Muscle layer of colon (tissue), 2 donors: ENCODE results near the gene TRPM3.

Source experiments
- H3K27ac ChIP-seq: one replicate; pipeline ENCODE4 v1.7.0; 2013; ENCODE audit warnings: low read depth, mild to moderate bottlenecking, low read length, moderate library complexity
- H3K27me3 ChIP-seq, 2 donors: one replicate each; pipeline ENCODE4 v1.7.0; 2013; ENCODE audit warnings: low read length in 2 of 2, mild to moderate bottlenecking in 2 of 2; ENCODE audit not compliant: insufficient read depth in 2 of 2, control insufficient read depth in 1 of 2
- H3K36me3 ChIP-seq: one replicate; pipeline ENCODE4 v1.7.0; 2013; ENCODE audit warnings: mild to moderate bottlenecking, low read length; ENCODE audit not compliant: insufficient read depth
- H3K4me1 ChIP-seq: one replicate; pipeline ENCODE4 v1.7.0; 2013; ENCODE audit warnings: mild to moderate bottlenecking, low read length; ENCODE audit not compliant: insufficient read depth
- H3K4me3 ChIP-seq, 2 donors: one replicate each; pipeline ENCODE4 v1.7.0; 2013; ENCODE audit warnings: low read length in 2 of 2, low read depth in 1 of 2, mild to moderate bottlenecking in 1 of 2, moderate library complexity in 1 of 2
- H3K9ac ChIP-seq: one replicate; pipeline ENCODE4 v1.7.0; 2013; ENCODE audit warnings: low read length
- H3K9me3 ChIP-seq: one replicate; pipeline ENCODE4 v1.7.0; 2013; ENCODE audit warnings: mild to moderate bottlenecking, low read length
- donor health status: abdominal sarcoma.
- donor health status: Adenocarcinoma of cecum.

Gene TRPM3

DNA sequence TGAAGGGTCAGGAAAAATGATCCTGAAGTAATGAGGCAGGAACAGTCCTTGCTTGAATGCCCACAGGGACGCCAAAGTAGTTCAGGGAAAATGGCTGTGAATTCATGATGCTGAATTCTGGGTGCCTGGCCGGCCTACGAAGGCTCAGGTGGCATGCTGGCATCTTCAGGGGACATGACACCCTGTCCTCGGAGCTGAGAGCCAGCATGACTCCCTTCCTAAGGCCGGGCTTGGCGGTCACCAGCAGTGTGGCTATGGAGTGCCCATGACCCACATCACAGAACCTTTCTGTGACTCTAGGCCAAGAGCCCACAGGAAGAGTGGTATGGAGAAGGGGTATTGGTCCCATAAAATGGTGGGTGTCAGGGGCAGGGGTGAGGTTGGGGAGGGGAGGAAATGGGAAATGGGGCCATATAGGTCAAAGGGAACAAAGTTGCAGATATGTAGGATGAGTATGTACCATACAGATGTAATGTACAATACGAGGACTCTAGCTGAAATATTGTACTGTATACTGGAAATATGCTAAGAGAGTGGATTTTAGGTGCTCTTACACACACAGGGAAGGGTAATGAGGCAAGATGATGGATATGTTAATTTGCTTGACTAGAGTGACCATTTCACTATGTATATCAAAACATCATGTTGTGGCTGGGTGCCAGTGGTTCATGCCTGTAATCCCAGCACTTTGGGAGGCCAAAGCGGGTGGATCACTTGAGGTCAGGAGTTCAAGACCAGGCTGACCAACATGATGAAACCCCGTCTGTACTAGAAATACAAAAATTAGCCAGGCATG, 504.2 kb downstream of the TRPM3 start:
- no peaks in the 10 kb centered on the region for H3K27me3 ChIP-seq
- peaks cover 8% of the 10 kb centered on the region for H3K4me1 ChIP-seq
- no peak overlapping the region for H3K4me3 ChIP-seq
- H3K9ac ChIP-seq: no peak overlapping the region
- H3K27ac ChIP-seq: no peak overlapping the region
- H3K36me3 ChIP-seq: no peaks in the 10 kb centered on the region
- no peaks in the 10 kb centered on the region for H3K9me3 ChIP-seq

- Histone ChIP-seq H3K9me3 (no peaks in the 10 kb centered on the region), H3K4me3 (no peak overlapping the region), H3K4me1 (peaks cover 8% of the 10 kb centered on the region), H3K27ac (no peak overlapping the region), H3K27me3 (no peaks in the 10 kb centered on the region), H3K36me3 (no peaks in the 10 kb centered on the region), H3K9ac (no peak overlapping the region)
These were observed 505.0 kb downstream of the TRPM3 start for GRCh38 chr9:70616228-70616990.

- no peak overlapping the region for H3K27ac ChIP-seq
These were observed 505.8 kb downstream of the TRPM3 start for GRCh38 chr9:70615464-70616138.

DNA sequence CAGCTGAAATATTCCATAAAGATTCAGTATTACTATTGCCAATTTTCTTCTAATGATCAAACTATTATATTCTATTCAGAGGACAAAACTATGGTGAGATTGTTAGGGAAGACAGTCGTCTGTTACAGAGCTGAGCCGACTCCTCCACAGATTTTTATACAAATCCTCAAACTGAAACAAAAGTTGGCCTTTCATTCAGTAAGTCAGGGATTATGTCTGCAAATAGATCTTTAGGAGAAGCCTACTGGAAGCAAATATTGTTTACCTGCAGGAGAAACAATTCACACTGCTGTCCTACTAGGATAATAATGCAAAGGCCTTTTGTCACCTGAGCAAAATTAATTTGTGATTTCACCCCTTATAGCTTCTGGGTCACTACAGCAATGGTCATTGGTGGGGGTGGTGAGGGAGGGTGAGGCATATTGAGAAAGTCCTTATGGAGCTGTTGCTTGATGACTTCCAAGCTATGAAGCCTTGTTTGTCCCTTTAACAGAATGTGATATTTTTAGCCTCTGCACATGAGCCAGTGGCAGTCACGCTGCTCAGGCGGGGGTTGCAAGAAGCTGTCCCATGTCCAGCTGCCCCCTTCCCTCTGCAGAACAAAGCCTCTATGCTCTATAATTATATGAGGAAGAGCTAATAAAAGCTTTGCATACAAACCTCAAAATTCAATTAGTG, 506.5 kb downstream of the TRPM3 start:
- no peaks in the 10 kb centered on the region for H3K27me3 ChIP-seq
- no peaks in the 10 kb centered on the region for H3K9me3 ChIP-seq
- H3K4me1 ChIP-seq: peaks cover 8% of the 10 kb centered on the region
- H3K9ac ChIP-seq: no peak overlapping the region
- no peaks in the 10 kb centered on the region for H3K36me3 ChIP-seq
- no peak overlapping the region for H3K4me3 ChIP-seq
- no peak overlapping the region for H3K27ac ChIP-seq

More at GRCh38 chr9:70615464-70616138, 505.8 kb downstream of the TRPM3 start:
- no peaks in the 10 kb centered on the region for H3K27me3 ChIP-seq
- no peaks in the 10 kb centered on the region for H3K36me3 ChIP-seq
- H3K4me3 ChIP-seq: no peak overlapping the region
- peaks cover 8% of the 10 kb centered on the region for H3K4me1 ChIP-seq
- no peak overlapping the region for H3K9ac ChIP-seq
- H3K9me3 ChIP-seq: no peaks in the 10 kb centered on the region

DNA sequence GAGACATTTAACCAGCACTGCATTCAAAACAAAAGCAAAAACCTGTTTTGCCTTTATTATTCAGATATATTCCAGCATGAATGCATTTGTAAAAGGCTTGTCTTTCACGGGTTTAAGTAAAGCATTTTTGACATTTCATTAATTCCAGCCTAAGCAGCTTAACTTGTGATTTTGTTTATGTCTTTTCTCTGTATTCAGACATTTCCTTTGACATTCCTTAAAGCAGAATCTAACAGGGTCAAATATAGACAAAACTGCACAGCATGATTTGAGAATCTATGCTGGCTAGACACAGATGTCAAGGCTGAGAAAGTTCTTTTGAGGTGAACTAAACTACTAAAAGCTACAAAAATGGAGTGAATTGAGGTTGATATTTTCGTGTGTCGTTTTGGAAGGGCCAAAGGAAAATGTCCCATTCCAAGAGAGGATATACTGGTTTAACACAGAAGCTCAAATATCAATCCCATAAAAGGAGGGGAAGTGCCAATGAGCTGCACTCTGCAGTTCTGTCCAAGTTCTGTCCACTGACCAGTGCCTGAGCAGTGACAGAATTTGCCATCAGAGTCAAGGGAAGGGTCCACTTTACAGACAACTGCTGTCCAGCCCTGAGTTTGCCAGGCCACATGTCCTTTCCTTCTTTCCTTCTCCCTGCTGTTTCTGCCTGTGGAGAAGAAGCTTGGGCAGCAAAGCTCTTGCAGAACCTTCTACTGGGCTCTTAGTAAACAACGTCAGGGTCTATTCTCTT, 508.2 kb downstream of the TRPM3 start:
- Histone ChIP-seq H3K4me1 (peaks cover 8% of the 10 kb centered on the region), H3K4me3 (no peak overlapping the region), H3K27me3 (no peaks in the 10 kb centered on the region), H3K36me3 (no peaks in the 10 kb centered on the region), H3K27ac (no peak overlapping the region), H3K9ac (no peak overlapping the region), H3K9me3 (no peaks in the 10 kb centered on the region)

GRCh38 chr9:70610287-70610644, 511.2 kb downstream of the TRPM3 start:
- Histone ChIP-seq H3K4me3 (no peak overlapping the region), H3K9me3 (no peaks in the 10 kb centered on the region), H3K9ac (no peak overlapping the region), H3K27me3 (no peaks in the 10 kb centered on the region), H3K4me1 (peaks cover 7% of the 10 kb centered on the region), H3K36me3 (no peaks in the 10 kb centered on the region), H3K27ac (no peak overlapping the region)

DNA sequence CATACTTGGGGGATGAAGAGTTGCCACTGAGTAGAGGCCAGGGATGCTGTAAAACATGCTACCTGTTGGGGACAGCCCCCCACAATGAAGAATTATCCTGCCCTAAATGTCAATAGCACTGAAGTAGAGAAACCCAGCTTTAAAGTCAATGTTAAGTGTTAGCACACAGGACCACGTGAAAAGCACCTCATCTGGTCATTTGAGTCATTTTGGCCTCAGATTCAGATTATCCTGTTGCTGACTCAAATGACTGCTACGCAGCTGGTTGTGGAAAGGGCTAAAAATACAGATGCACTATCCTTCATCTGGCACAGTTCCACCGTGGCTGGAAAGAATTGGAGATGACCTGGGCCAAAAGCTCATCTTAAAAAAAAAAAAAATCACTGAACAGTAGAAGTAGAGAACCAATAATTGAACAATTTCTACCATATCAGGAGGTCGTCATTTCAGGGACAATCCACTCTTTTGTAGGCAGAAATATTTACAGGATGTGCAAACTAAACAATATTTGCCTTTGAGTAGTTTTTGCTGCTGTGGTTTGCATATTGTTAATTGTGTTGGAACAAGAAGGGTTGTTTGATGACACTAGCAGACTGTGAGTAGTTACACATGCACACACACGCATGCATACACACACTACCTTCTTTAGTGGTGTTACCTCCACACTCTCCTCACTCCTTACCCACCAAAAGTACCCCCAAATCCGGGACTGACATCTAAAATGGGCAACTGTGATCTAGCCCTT, 511.7 kb downstream of the TRPM3 start:
- H3K9ac ChIP-seq: no peak overlapping the region
- H3K27ac ChIP-seq: peak overlapping the region; percentile 12
- H3K36me3 ChIP-seq: no peaks in the 10 kb centered on the region
- peaks cover 1% of the 10 kb centered on the region for H3K4me1 ChIP-seq
- no peaks in the 10 kb centered on the region for H3K9me3 ChIP-seq
- H3K27me3 ChIP-seq: no peaks in the 10 kb centered on the region
- H3K4me3 ChIP-seq: no peak overlapping the region

DNA sequence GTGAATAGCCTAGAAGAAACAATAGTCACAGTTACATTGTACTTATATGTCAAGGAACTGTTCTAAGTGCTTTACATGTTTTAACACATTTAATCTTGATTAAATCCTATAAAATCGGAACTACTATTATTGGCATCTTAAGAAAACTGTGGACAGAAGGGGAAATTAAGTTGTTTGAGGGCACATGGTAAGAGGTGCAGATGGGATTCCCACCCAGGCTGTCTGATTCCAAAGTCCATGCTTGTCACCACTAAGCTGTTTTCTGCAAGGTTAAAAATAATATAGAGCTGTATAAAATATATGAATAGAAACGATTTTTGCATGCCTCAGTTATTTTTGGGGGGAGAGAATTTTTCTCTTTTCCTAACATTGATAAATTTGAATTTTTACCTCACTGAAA, 512.4 kb downstream of the TRPM3 start:
- no peaks in the 10 kb centered on the region for H3K4me1 ChIP-seq
- no peak overlapping the region for H3K27ac ChIP-seq
- no peaks in the 10 kb centered on the region for H3K27me3 ChIP-seq
- H3K36me3 ChIP-seq: no peaks in the 10 kb centered on the region
- H3K4me3 ChIP-seq: no peak overlapping the region
- no peak overlapping the region for H3K9ac ChIP-seq
- no peaks in the 10 kb centered on the region for H3K9me3 ChIP-seq

DNA sequence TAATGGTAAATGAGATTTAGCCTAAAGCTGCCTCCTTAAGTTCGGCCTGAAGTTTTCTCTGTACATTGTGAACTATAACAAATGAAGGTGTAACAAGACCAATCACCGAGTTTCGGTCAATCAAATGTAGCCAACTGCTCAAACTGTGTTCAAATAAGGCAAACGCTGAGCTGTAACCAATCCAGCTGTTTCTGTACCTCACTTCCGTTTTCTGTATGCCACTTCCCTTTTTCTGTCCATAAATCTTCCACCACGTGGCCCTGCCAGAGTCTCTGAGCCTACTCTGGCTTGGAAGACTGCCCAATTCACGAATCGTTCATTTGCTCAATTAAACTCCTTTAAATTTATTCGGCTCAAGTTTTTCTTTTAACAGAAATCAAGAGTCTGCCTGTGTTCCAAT, 513.5 kb downstream of the TRPM3 start:
- Histone ChIP-seq H3K36me3 (no peaks in the 10 kb centered on the region), H3K9ac (no peak overlapping the region), H3K27ac (no peak overlapping the region), H3K27me3 (no peaks in the 10 kb centered on the region), H3K4me3 (no peak overlapping the region), H3K9me3 (no peaks in the 10 kb centered on the region), H3K4me1 (peaks cover 1% of the 10 kb centered on the region)

DNA sequence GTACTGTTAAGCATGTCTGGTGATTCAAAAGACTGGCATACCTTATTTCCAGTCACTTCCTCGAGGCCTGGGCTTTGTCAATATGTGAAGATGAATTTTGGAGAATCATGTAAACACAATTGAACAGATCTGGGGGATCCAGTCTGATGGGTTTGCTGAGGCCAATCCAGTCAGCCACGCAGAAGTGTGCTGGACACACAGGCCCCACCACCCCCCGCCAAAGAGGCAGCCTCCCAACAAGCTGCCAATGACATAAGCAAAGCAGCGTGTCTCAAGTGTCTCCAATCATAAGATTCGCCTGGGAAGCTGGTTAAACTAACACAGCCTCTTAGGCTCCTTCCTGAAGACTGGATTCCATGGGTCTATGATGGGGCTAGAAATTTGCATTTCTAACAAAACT, 514.1 kb downstream of the TRPM3 start:
- Histone ChIP-seq H3K36me3 (no peaks in the 10 kb centered on the region), H3K4me3 (no peak overlapping the region), H3K9me3 (no peaks in the 10 kb centered on the region), H3K27ac (no peak overlapping the region), H3K4me1 (peaks cover 7% of the 10 kb centered on the region), H3K27me3 (no peaks in the 10 kb centered on the region), H3K9ac (no peak overlapping the region)
